ENCODE data around the gene GON4L. TPM values are rescaled to one million over a fixed set of nuclear protein-coding genes. Genes with fewer than 3 reads are reported as not detected.

Gene GON4L
- total RNA-seq, 1 donor from 2014 or later: 19.9 TPM

DNA sequence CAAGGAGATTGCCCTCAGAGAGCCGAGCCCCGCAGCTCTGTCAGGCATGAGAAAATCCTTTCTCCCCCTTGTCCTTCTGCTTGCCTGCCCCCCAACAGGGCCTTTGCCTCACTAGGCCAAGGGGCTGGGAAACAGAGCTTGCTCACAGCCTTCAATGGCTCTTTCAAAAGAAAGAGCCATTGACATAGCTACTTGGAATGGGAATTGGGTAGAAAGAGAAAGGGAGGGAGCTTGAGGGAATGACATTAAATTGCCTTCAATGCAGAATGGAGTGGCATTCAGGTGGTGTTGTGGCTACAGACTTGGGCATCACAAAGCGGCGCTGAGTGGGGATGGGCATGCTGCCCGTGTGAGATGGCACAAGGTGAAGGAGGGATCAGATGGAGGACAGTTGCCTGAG lies 15.5 kb upstream of the GON4L start:
- TF ChIP-seq, protein P1, sequence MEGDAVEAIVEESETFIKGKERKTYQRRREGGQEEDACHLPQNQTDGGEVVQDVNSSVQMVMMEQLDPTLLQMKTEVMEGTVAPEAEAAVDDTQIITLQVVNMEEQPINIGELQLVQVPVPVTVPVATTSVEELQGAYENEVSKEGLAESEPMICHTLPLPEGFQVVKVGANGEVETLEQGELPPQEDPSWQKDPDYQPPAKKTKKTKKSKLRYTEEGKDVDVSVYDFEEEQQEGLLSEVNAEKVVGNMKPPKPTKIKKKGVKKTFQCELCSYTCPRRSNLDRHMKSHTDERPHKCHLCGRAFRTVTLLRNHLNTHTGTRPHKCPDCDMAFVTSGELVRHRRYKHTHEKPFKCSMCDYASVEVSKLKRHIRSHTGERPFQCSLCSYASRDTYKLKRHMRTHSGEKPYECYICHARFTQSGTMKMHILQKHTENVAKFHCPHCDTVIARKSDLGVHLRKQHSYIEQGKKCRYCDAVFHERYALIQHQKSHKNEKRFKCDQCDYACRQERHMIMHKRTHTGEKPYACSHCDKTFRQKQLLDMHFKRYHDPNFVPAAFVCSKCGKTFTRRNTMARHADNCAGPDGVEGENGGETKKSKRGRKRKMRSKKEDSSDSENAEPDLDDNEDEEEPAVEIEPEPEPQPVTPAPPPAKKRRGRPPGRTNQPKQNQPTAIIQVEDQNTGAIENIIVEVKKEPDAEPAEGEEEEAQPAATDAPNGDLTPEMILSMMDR (IDR thresholded peaks at IDR 0.05): no peak
- H3K27me3 ChIP-seq: no peaks in the 10 kb centered on the region
- DNase-seq (ENCODE audit: low spot score in 2 of 2): no peak
- H3K36me3 ChIP-seq: peaks cover 12 to 43% of the 10 kb centered on the region in 2 donors
- no peaks in the 10 kb centered on the region for H3K9me3 ChIP-seq
- H3K4me3 ChIP-seq: no peak overlapping the region
- intact Hi-C loops (cut with DNase I): no loop called here
- peaks cover 2 to 12% of the 10 kb centered on the region in 2 donors for H3K4me1 ChIP-seq
- H3K27ac ChIP-seq: no peak overlapping the region

DNA sequence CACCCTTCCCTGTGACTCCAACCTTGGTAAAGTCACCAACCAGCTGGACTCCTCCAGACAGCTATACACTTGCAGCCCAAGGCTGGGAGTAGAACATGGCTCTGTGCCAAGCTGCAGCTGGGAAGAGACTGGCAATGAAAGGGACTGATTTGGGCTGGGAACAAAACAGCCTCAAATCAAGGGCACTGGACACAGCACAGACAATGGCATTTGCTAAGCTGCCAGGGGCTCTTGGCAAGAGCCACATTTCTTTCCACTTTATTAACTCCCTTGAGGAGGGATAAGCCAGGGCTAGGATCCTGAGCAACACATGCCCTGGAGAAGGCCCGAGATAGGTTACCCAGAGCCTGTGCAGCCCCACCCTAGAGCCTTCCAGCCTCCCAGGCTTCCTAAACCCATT lies 14.4 kb upstream of the GON4L start:
- H3K4me3 ChIP-seq: no peak overlapping the region
- intact Hi-C loops (cut with DNase I): no loop called here
- H3K27me3 ChIP-seq: no peaks in the 10 kb centered on the region
- DNase-seq (ENCODE audit: low spot score in 2 of 2): no peak
- TF ChIP-seq, protein P1 (IDR thresholded peaks at IDR 0.05): no peak
- H3K4me1 ChIP-seq: peaks cover 2 to 12% of the 10 kb centered on the region in 2 donors
- H3K9me3 ChIP-seq: no peaks in the 10 kb centered on the region
- H3K27ac ChIP-seq: peak overlapping the region; percentile 21 to 31
- peaks cover 12 to 39% of the 10 kb centered on the region in 2 donors for H3K36me3 ChIP-seq

- intact Hi-C loops (cut with DNase I): no loop called here
These were observed 10.8 kb upstream of the GON4L start for GRCh38 chr1:155867766-155868165.

DNA sequence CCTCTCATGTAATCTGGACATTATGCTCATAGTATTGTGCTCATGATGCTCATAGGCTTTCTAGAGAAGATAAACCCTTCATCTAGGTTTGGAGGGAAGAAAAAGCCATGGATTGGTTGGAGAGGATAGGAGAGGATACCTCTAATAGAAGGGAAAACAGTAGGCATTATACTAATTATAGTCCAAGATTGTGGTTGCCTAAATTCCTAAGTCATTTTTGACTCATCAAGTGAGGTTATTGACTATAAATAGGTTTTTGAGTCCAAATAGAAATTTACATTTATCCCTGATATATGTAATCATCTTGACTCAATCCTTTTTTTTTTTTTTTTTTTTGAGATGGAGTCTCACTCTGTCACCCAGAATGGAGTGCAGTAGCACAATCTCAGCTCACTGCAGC lies 7.4 kb upstream of the GON4L start:
- intact Hi-C loops (cut with DNase I): loop anchor here (5.0 kb wide), 1 partner anchor 118 kb away; no protein-coding TSS in a partner anchor
- no peak for DNase-seq (ENCODE audit: low spot score in 2 of 2)
- Histone ChIP-seq H3K36me3 (peaks cover 6 to 20% of the 10 kb centered on the region in 2 donors), H3K27ac (no peak overlapping the region), H3K4me3 (no peak overlapping the region), H3K27me3 (no peaks in the 10 kb centered on the region), H3K4me1 (peaks cover 0 to 12% of the 10 kb centered on the region in 2 donors), H3K9me3 (no peaks in the 10 kb centered on the region)
- TF ChIP-seq, protein P1 (IDR thresholded peaks at IDR 0.05): no peak

More at GRCh38 chr1:155867766-155868165, 10.8 kb upstream of the GON4L start:
- peaks cover 2 to 12% of the 10 kb centered on the region in 2 donors for H3K4me1 ChIP-seq
- no peak overlapping the region for H3K27ac ChIP-seq
- H3K4me3 ChIP-seq: no peak overlapping the region
- DNase-seq (ENCODE audit: low spot score in 2 of 2): no peak
- no peaks in the 10 kb centered on the region for H3K9me3 ChIP-seq
- peaks cover 12 to 40% of the 10 kb centered on the region in 2 donors for H3K36me3 ChIP-seq
- TF ChIP-seq, protein P1 (IDR thresholded peaks at IDR 0.05): no peak
- no peaks in the 10 kb centered on the region for H3K27me3 ChIP-seq

DNA sequence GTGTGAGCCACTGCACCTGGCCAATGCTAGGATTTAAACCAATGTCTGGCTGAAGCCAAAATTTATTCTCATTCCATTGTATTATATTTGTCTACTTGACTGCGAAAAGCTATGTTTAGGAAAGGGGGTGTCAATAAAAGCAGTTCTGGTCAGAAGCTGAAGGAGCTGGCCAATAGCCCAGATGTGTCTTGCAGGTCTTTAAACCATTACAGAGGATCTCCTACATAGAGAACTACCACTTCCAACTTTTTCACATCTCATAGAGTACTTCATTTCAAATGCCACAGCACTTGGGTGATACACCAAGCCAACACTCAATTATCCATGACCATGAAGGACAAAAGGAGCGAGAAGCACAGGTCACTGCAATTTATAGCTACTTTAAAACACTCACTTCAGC lies 4.9 kb upstream of the GON4L start:
- H3K4me3 ChIP-seq: no peak overlapping the region
- no peak for DNase-seq (ENCODE audit: low spot score in 2 of 2)
- TF ChIP-seq, protein P1 (IDR thresholded peaks at IDR 0.05): no peak
- peaks cover 0 to 6% of the 10 kb centered on the region in 2 donors for H3K36me3 ChIP-seq
- peaks cover 0 to 19% of the 10 kb centered on the region in 2 donors for H3K4me1 ChIP-seq
- intact Hi-C loops (cut with DNase I): loop anchor here (5.0 kb wide), 1 partner anchor 120 kb away; no protein-coding TSS in a partner anchor
- H3K9me3 ChIP-seq: no peaks in the 10 kb centered on the region
- peak overlapping the region; percentile 96 to 98 for H3K27ac ChIP-seq
- no peaks in the 10 kb centered on the region for H3K27me3 ChIP-seq
